Kidney epithelial cell (primary cell): Measurements from ENCODE around the gene ZNF860. TPM values are rescaled to one million over a fixed set of nuclear protein-coding genes. Genes with fewer than 3 reads are reported as not detected.
A peak's percentile ranks its signal among the peaks of the same experiment; 100 is the strongest.
"Not testable (repeated sequence)": the region's sequence is repeated elsewhere in the genome, so short reads cannot be mapped to it uniquely, and the experiment has no call there.

Experiments used
- DNase-seq: peaks from one replicate; pipeline ENCODE4 v3.0.0-alpha.2; 2010; ENCODE audit warnings: low read depth
- H3K27me3 ChIP-seq: 2 replicates; pipeline ENCODE4 v1.6.0; 2011; ENCODE audit warnings: low read length; ENCODE audit not compliant: control insufficient read depth, insufficient read depth
- H3K36me3 ChIP-seq: 2 replicates; pipeline ENCODE4 v1.5.1; 2011; ENCODE audit warnings: low read length; ENCODE audit not compliant: control insufficient read depth, insufficient read depth
- H3K4me3 ChIP-seq: 2 replicates; pipeline ENCODE4 v1.5.1; 2011; ENCODE audit warnings: low read depth, mild to moderate bottlenecking, control low read depth, low read length
- CTCF ChIP-seq: IDR thresholded peaks from 2 replicates; pipeline ENCODE4 v1.5.1; 2011; ENCODE audit warnings: mild to moderate bottlenecking, moderate library complexity, low read length, control low read depth, inconsistent platforms; ENCODE audit not compliant: insufficient read depth, poor library complexity, severe bottlenecking
- total RNA-seq: library from RNA; depleted of rRNA; stranded (reverse); fragments of >200 nt; gene quantifications from 2 replicates; pipeline ENCODE4 v1.2.3, GENCODE V29; 2015

The ZNF860 gene
- total RNA-seq, 1 donor from 2014 or later = 1.3 TPM

GRCh38 chr3:32009957-32010356 lies 28.4 kb downstream of the ZNF860 start:
- Histone ChIP-seq H3K4me3 (no peak overlapping the region), H3K27me3 (no peaks in the 10 kb centered on the region), H3K36me3 (no peaks in the 10 kb centered on the region)
- no peak for TF ChIP-seq CTCF
- DNase-seq = no peak

DNA sequence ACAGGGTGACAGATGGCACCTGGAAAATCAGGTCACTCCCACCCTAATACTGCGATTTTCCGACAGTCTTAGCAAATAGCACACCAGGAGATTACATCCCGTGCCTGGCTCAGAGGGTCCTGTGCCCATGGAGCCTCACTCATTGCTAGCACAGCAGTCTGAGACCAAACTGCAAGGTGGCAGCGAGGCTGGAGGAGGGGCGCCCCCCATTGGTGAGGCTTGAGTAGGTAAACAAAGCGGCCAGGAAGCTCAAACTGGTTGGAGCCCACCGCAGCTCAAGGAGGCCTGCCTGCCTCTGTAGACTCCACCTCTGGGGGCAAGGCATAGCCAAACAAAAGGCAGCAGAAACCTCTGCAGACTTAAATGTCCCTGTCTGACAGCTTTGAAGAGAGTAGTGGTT lies 29.1 kb downstream of the ZNF860 start:
- not testable (repeated sequence) for H3K36me3 ChIP-seq, DNase-seq, H3K27me3 ChIP-seq, H3K4me3 ChIP-seq

DNA sequence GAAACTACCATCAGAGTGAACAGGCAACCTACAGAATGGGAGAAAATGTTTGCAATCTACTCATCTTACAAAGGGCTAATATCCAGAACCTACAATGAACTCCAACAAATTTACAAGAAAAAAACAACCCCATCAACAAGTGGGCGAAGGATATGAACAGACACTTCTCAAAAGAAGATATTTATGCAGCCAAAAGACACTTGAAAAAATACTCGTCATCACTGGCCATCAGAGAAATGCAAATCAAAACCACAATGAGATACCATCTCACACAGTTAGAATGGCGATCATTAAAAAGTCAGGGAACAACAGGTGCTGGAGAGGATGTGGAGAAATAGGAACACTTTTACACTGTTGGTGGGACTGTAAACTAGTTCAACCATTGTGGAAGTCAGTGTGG lies 34.1 kb downstream of the ZNF860 start:
- not testable (repeated sequence) for H3K4me3 ChIP-seq, H3K27me3 ChIP-seq, DNase-seq, H3K36me3 ChIP-seq

GRCh38 chr3:32017286-32017685 lies 35.7 kb downstream of the ZNF860 start:
- Histone ChIP-seq H3K36me3 (no peaks in the 10 kb centered on the region), H3K27me3 (no peaks in the 10 kb centered on the region), H3K4me3 (no peak overlapping the region)
- DNase-seq = no peak
- TF ChIP-seq CTCF = no peak

GRCh38 chr3:32018757-32019564 lies 37.4 kb downstream of the ZNF860 start:
- Histone ChIP-seq H3K36me3 (no peaks in the 10 kb centered on the region), H3K4me3 (no peak overlapping the region), H3K27me3 (no peaks in the 10 kb centered on the region)
- peak; percentile 62 for TF ChIP-seq CTCF
- DNase-seq = peak; percentile 9

DNA sequence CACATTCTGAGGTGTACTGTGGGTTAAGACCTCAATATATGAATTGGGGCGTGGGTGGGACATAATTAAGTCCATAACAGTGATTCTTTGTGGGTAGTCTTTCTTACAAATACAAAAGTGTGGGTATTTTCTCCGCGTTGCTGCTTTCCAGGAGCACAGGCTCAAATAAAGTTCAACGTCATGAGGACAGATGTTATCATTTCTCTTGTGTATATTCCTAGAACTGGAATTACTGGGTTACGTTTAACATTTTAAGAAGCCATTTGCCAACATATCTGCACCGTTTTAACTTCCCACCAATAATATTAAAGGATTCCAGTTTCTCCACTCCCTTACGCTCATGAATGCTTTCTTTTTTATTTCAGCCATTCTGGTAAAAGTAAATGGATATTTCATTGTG lies 39.6 kb downstream of the ZNF860 start:
- no peaks in the 10 kb centered on the region for H3K27me3 ChIP-seq
- TF ChIP-seq CTCF = no peak
- no peak for DNase-seq
- H3K36me3 ChIP-seq = no peaks in the 10 kb centered on the region
- H3K4me3 ChIP-seq = no peak overlapping the region

- Histone ChIP-seq H3K36me3 (no peaks in the 10 kb centered on the region), H3K27me3 (no peaks in the 10 kb centered on the region), H3K4me3 (no peak overlapping the region)
- no peak for DNase-seq
- no peak for TF ChIP-seq CTCF
These were observed 40.2 kb downstream of the ZNF860 start for GRCh38 chr3:32021748-32022147.
